HFFc6 (cell line): ENCODE measurements around the gene CACNA1D. TPM values are rescaled to one million over a fixed set of nuclear protein-coding genes. Genes with fewer than 3 reads are reported as not detected.

Experiments
- DNase-seq: peaks from one replicate; pipeline ENCODE4 v3.0.0-alpha.2; 2018
- H3K27ac Mint-ChIP-seq: 2 replicates; pipeline ENCODE4 v1.8.0; 2020; ENCODE audit warnings: mild to moderate bottlenecking, mixed read lengths
- H3K27me3 Mint-ChIP-seq: 2 replicates; pipeline ENCODE4 v1.8.0; 2021; ENCODE audit warnings: mild to moderate bottlenecking, moderate library complexity, mixed read lengths; ENCODE audit not compliant: insufficient read depth
- H3K36me3 Mint-ChIP-seq: 2 replicates; pipeline ENCODE4 v1.8.0; 2021; ENCODE audit warnings: low read depth, mixed read lengths
- H3K4me1 Mint-ChIP-seq: 2 replicates; pipeline ENCODE4 v1.8.0; 2020; ENCODE audit warnings: low read depth, mixed read lengths
- H3K4me3 Mint-ChIP-seq: 2 replicates; pipeline ENCODE4 v1.8.0; 2020; ENCODE audit warnings: mild to moderate bottlenecking, moderate library complexity, mixed read lengths
- H3K9me3 Mint-ChIP-seq: 2 replicates; pipeline ENCODE4 v1.8.0; 2020; ENCODE audit warnings: mild to moderate bottlenecking, mixed read lengths
- CTCF ChIP-seq: fragments of 200-600 bp; sonication (generic); IDR thresholded peaks from 2 replicates; pipeline ENCODE4 v1.5.0; 2021; ENCODE audit warnings: antibody characterized with exemption, mild to moderate bottlenecking
- total RNA-seq, 6 experiments: library from RNA; stranded (reverse); fragmentation: NEBNext Ultra II Directional; extraction: Animal tissue kit (Norgen Biotek cat#: 25700); gene quantifications; 2 replicates in 1 of 6; 3 replicates in 5 of 6; pipeline ENCODE4 v1.2.3, GENCODE V29; 2021

CACNA1D gene
- total RNA-seq, 6 experiments from 2014 or later: 0.09 TPM; not detected in 5

- DNase-seq: no peak
- H3K9me3 Mint-ChIP-seq: no peaks in the 10 kb centered on the region
- no peaks in the 10 kb centered on the region for H3K36me3 Mint-ChIP-seq
- H3K27ac Mint-ChIP-seq: no peak overlapping the region
- H3K27me3 Mint-ChIP-seq: peaks cover 11% of the 10 kb centered on the region
- no peak overlapping the region for H3K4me3 Mint-ChIP-seq
- H3K4me1 Mint-ChIP-seq: no peaks in the 10 kb centered on the region
- no peak for TF ChIP-seq CTCF
These were observed 334.2 kb downstream of the CACNA1D start for GRCh38 chr3:53828581-53828980.

- H3K27me3 Mint-ChIP-seq: peaks cover 11% of the 10 kb centered on the region
- TF ChIP-seq CTCF: no peak
- no peaks in the 10 kb centered on the region for H3K4me1 Mint-ChIP-seq
- no peak overlapping the region for H3K27ac Mint-ChIP-seq
- no peaks in the 10 kb centered on the region for H3K36me3 Mint-ChIP-seq
- no peak for DNase-seq
- H3K9me3 Mint-ChIP-seq: no peaks in the 10 kb centered on the region
- no peak overlapping the region for H3K4me3 Mint-ChIP-seq
These were observed 335.2 kb downstream of the CACNA1D start for GRCh38 chr3:53829605-53830004.

- no peak overlapping the region for H3K27ac Mint-ChIP-seq
- peaks cover 11% of the 10 kb centered on the region for H3K27me3 Mint-ChIP-seq
- no peaks in the 10 kb centered on the region for H3K4me1 Mint-ChIP-seq
- H3K4me3 Mint-ChIP-seq: no peak overlapping the region
- H3K9me3 Mint-ChIP-seq: no peaks in the 10 kb centered on the region
- no peaks in the 10 kb centered on the region for H3K36me3 Mint-ChIP-seq
- DNase-seq: no peak
- TF ChIP-seq CTCF: no peak
These were observed 336.5 kb downstream of the CACNA1D start for GRCh38 chr3:53830944-53831343.

GRCh38 chr3:53833053-53833645, 338.7 kb downstream of the CACNA1D start:
- H3K4me3 Mint-ChIP-seq: no peak overlapping the region
- H3K27ac Mint-ChIP-seq: no peak overlapping the region
- no peaks in the 10 kb centered on the region for H3K4me1 Mint-ChIP-seq
- H3K27me3 Mint-ChIP-seq: peaks cover 6% of the 10 kb centered on the region; the same call in 1 of the 2 replicates
- no peaks in the 10 kb centered on the region for H3K9me3 Mint-ChIP-seq
- no peaks in the 10 kb centered on the region for H3K36me3 Mint-ChIP-seq
- no peak for TF ChIP-seq CTCF
- no peak for DNase-seq

GRCh38 chr3:53833700-53834099, 339.3 kb downstream of the CACNA1D start:
- Mint-ChIP-seq H3K27me3 (peaks cover 6% of the 10 kb centered on the region; the same call in 1 of the 2 replicates), H3K4me3 (no peak overlapping the region), H3K27ac (no peak overlapping the region), H3K36me3 (no peaks in the 10 kb centered on the region), H3K9me3 (no peaks in the 10 kb centered on the region), H3K4me1 (no peaks in the 10 kb centered on the region)
- no peak for DNase-seq
- no peak for TF ChIP-seq CTCF
